SK-N-SH treated with all-trans-retinoic acid at 6 μM for 48 hours (cell line): Measurements from ENCODE around the gene MAP2K6.

Experiments
- BACH2 ChIP-seq: fragments of 250-450 bp; sonication (Bioruptor Pico); IDR thresholded peaks from 2 replicates; pipeline ENCODE4 v1.9.0; 2021; ENCODE audit warnings: mild to moderate bottlenecking, borderline replicate concordance
- PATZ1 ChIP-seq: fragments of 250-450 bp; sonication (Bioruptor Pico); IDR thresholded peaks from 2 replicates; pipeline ENCODE4 v1.8.0; 2020; ENCODE audit warnings: mild to moderate bottlenecking, moderate library complexity, borderline replicate concordance
- ZNF8 ChIP-seq: fragments of 450-650 bp; formaldehyde crosslinking; IDR thresholded peaks from 2 replicates; pipeline ENCODE4 v1.5.0; 2020; ENCODE audit warnings: mild to moderate bottlenecking, moderate library complexity

DNA sequence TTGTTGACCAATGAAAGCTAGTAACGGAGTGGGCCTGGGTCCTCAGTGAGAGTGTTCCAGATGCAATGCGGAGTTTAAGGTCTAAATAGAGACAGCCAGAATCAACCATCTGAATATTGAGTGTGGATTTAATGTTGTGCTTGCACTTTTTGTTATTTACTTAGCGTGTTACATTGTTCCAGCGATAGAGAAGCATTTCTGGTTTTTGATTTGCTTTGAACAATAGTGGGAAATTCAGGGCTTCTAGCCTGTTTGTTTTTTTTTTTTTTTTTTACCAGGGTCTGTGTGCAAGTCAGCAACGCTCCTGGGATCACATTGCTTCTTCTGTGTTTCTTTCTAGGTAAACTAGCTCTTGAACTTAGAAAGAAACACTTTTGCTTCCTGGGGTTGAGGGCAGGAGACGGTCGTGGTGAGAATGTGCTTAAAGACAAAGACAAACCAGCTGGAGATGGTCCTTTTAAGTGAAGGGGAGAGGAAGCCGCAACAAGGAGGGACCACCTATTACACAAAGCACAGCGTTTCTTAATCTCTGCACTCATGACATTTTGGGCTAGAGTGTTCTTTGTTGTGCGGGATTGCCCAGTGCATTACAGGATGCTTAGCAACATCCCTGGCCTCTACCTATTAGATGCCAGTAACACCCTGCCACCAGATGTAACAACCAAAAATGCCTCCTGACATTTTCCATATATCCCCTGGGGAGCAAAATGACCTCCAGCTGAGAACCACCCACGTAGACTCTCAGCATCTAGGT lies 119.2 kb downstream of the MAP2K6 start:
- TF ChIP-seq PATZ1 (CRISPR knock-in tag) = no peak
- TF ChIP-seq ZNF8 (CRISPR knock-in tag) = no peak
- TF ChIP-seq BACH2 (CRISPR knock-in tag) = no peak
